ENCODE results near the gene SUMF1. TPM values are rescaled to one million over a fixed set of nuclear protein-coding genes. Genes with fewer than 3 reads are reported as not detected.
A peak's percentile ranks its signal among the peaks of the same experiment; 100 is the strongest.

SUMF1 gene
- total and polyA plus RNA-seq, 2 of the 13 experiments (the other 11 are each of a cell fraction or from before 2014, with no cell fraction given) = 18.5 to 28.9 TPM

GRCh38 chr3:4362523-4362922 is 104.5 kb downstream of the SUMF1 start:
- Histone ChIP-seq H3K27me3 (ENCODE audit: control insufficient read depth in 1 of 2, insufficient read depth in 2 of 2, low read length in 2 of 2) (no peaks in the 10 kb centered on the region), H3K4me3 (replicated peaks in 1 of 3; ENCODE audit: insufficient read depth in 1 of 3, low read depth in 2 of 3, low read length in 3 of 3) (no peak overlapping the region), H3K4me1 (ENCODE audit: insufficient read depth, low read length) (no peaks in the 10 kb centered on the region), H3K4me2 (ENCODE audit: low read depth, low read length) (no peak overlapping the region), H3K27ac (ENCODE audit: extremely low read length, insufficient read depth, low read length) (no peak overlapping the region), H2AFZ (ENCODE audit: low read length) (no peak overlapping the region), H3K36me3 (replicated peaks in 1 of 2; ENCODE audit: control insufficient read depth in 1 of 2, insufficient read depth in 2 of 2, low read length in 2 of 2) (peaks cover 0 to 11% of the 10 kb centered on the region in 2 experiments; a peak in 2 of 5 replicates), H3K79me2 (ENCODE audit: insufficient read depth, low read length) (no peaks in the 10 kb centered on the region), H3K9ac (ENCODE audit: insufficient read depth, low read depth, low read length) (no peak overlapping the region), H3K9me3 (ENCODE audit: low read length) (no peaks in the 10 kb centered on the region), H4K20me1 (ENCODE audit: insufficient read depth, low read length) (no peaks in the 10 kb centered on the region)
- WGBS (ENCODE audit: low lambda C conversion rate) = 92% methylated on average over 2 of the region's 2 CpGs
- POLR2A ChIA-PET = no interaction called here
- TF ChIP-seq, protein P1, sequence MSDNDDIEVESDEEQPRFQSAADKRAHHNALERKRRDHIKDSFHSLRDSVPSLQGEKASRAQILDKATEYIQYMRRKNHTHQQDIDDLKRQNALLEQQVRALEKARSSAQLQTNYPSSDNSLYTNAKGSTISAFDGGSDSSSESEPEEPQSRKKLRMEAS (IDR thresholded peaks at IDR 0.05) = no peak
- peak; percentile 50; the same call in 1 of the 2 replicates for TF ChIP-seq ZNF121 (CRISPR knock-in tag; IDR thresholded peaks at IDR 0.05)
- no peak for TF ChIP-seq ZNF564 (CRISPR knock-in tag; IDR thresholded peaks at IDR 0.05)
- no peak for FAIRE-seq
- intact Hi-C loops (cut with micrococcal nuclease; ENCODE audit: unreplicated experiment) (no loop called here), in situ Hi-C loops (cut with HindIII; ENCODE audit: extremely low pct_ligation_motif_present, low pct_unique_long_range_greater_than_20kb) (no loop called here)
- BruUV-seq (replicated peaks) = no TSS peak
- ATAC-seq = no peak
- CTCF ChIA-PET (ENCODE audit: low intra/inter-chr PET ratio, low total read pairs) = no interaction called here
- no peak for DNase-seq (ENCODE audit: low spot score)

DNA sequence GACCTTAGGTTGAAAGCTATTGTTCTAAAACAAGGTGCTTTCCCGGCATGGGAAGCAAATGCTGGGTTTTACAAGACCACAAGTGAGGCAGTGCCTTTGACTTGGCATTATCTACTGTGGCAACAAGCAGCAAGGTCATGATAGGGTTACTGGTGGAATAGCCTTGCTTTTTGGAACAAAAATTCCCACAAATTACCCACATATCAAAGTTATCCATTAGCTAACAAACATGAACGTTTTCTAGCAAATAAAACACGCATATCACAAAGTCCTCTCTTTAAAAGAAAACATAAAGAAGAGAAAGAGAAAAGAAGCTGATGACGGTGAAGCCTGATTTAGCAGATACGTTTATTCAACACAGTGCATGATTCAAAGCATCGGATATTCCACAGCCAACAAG is 106.3 kb downstream of the SUMF1 start:
- Histone ChIP-seq H3K9me3 (ENCODE audit: low read length) (no peaks in the 10 kb centered on the region), H3K4me3 (replicated peaks in 1 of 3; ENCODE audit: insufficient read depth in 1 of 3, low read depth in 2 of 3, low read length in 3 of 3) (no peak overlapping the region), H2AFZ (ENCODE audit: low read length) (no peak overlapping the region), H3K79me2 (ENCODE audit: insufficient read depth, low read length) (no peaks in the 10 kb centered on the region), H3K4me2 (ENCODE audit: low read depth, low read length) (no peak overlapping the region), H4K20me1 (ENCODE audit: insufficient read depth, low read length) (no peaks in the 10 kb centered on the region), H3K4me1 (ENCODE audit: insufficient read depth, low read length) (peaks cover 10% of the 10 kb centered on the region), H3K36me3 (replicated peaks in 1 of 2; ENCODE audit: control insufficient read depth in 1 of 2, insufficient read depth in 2 of 2, low read length in 2 of 2) (peaks cover 0 to 11% of the 10 kb centered on the region in 2 experiments; a peak in 2 of 5 replicates), H3K27me3 (ENCODE audit: control insufficient read depth in 1 of 2, insufficient read depth in 2 of 2, low read length in 2 of 2) (no peaks in the 10 kb centered on the region), H3K9ac (ENCODE audit: insufficient read depth, low read depth, low read length) (no peak overlapping the region), H3K27ac (ENCODE audit: extremely low read length, insufficient read depth, low read length) (no peak overlapping the region)
- no TSS peak for BruUV-seq (replicated peaks)
- FAIRE-seq (no peak), ATAC-seq (no peak), DNase-seq (ENCODE audit: low spot score) (no peak)
- POLR2A ChIA-PET = no interaction called here
- 85% methylated on average over 6 of the region's 6 CpGs for WGBS (ENCODE audit: low lambda C conversion rate)
- in situ Hi-C loops (cut with HindIII; ENCODE audit: extremely low pct_ligation_motif_present, low pct_unique_long_range_greater_than_20kb) (no loop called here), intact Hi-C loops (cut with micrococcal nuclease; ENCODE audit: unreplicated experiment) (no loop called here)
- CTCF ChIA-PET (ENCODE audit: low intra/inter-chr PET ratio, low total read pairs) = no interaction called here
- TF ChIP-seq LCORL (IDR thresholded peaks at IDR 0.05) (no peak), LCORL (CRISPR knock-in tag; IDR thresholded peaks at IDR 0.05) (no peak), ATRX (CRISPR knock-in tag; IDR thresholded peaks at IDR 0.05; ENCODE audit: borderline replicate concordance) (no peak), ZNF280D (CRISPR knock-in tag; IDR thresholded peaks at IDR 0.05) (no peak)
- TF ChIP-seq, protein P2, sequence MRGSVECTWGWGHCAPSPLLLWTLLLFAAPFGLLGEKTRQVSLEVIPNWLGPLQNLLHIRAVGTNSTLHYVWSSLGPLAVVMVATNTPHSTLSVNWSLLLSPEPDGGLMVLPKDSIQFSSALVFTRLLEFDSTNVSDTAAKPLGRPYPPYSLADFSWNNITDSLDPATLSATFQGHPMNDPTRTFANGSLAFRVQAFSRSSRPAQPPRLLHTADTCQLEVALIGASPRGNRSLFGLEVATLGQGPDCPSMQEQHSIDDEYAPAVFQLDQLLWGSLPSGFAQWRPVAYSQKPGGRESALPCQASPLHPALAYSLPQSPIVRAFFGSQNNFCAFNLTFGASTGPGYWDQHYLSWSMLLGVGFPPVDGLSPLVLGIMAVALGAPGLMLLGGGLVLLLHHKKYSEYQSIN (CRISPR knock-in tag; IDR thresholded peaks at IDR 0.05; ENCODE audit: borderline replicate concordance) = no peak
- TF ChIP-seq, protein P3, sequence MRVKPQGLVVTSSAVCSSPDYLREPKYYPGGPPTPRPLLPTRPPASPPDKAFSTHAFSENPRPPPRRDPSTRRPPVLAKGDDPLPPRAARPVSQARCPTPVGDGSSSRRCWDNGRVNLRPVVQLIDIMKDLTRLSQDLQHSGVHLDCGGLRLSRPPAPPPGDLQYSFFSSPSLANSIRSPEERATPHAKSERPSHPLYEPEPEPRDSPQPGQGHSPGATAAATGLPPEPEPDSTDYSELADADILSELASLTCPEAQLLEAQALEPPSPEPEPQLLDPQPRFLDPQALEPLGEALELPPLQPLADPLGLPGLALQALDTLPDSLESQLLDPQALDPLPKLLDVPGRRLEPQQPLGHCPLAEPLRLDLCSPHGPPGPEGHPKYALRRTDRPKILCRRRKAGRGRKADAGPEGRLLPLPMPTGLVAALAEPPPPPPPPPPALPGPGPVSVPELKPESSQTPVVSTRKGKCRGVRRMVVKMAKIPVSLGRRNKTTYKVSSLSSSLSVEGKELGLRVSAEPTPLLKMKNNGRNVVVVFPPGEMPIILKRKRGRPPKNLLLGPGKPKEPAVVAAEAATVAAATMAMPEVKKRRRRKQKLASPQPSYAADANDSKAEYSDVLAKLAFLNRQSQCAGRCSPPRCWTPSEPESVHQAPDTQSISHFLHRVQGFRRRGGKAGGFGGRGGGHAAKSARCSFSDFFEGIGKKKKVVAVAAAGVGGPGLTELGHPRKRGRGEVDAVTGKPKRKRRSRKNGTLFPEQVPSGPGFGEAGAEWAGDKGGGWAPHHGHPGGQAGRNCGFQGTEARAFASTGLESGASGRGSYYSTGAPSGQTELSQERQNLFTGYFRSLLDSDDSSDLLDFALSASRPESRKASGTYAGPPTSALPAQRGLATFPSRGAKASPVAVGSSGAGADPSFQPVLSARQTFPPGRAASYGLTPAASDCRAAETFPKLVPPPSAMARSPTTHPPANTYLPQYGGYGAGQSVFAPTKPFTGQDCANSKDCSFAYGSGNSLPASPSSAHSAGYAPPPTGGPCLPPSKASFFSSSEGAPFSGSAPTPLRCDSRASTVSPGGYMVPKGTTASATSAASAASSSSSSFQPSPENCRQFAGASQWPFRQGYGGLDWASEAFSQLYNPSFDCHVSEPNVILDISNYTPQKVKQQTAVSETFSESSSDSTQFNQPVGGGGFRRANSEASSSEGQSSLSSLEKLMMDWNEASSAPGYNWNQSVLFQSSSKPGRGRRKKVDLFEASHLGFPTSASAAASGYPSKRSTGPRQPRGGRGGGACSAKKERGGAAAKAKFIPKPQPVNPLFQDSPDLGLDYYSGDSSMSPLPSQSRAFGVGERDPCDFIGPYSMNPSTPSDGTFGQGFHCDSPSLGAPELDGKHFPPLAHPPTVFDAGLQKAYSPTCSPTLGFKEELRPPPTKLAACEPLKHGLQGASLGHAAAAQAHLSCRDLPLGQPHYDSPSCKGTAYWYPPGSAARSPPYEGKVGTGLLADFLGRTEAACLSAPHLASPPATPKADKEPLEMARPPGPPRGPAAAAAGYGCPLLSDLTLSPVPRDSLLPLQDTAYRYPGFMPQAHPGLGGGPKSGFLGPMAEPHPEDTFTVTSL (CRISPR knock-in tag; IDR thresholded peaks at IDR 0.05; ENCODE audit: borderline replicate concordance) = no peak
